ENCODE results near the gene MAIP1.

Gene MAIP1

GRCh38 chr2:199991691-199992090, 36.3 kb downstream of the MAIP1 start:
- DNase-seq (ENCODE audit: low spot score): no peak

GRCh38 chr2:199992296-199992695, 36.9 kb downstream of the MAIP1 start:
- DNase-seq (ENCODE audit: low spot score): no peak

- no peak for DNase-seq (ENCODE audit: low spot score)
Measured at GRCh38 chr2:199994371-199994770, 39.0 kb downstream of the MAIP1 start.

- no peak for DNase-seq (ENCODE audit: low spot score)
Measured at GRCh38 chr2:199994896-199995295, 39.5 kb downstream of the MAIP1 start.

- no peak for DNase-seq (ENCODE audit: low spot score)
Measured at GRCh38 chr2:199997296-199997695, 41.9 kb downstream of the MAIP1 start.

GRCh38 chr2:199999166-199999565, 43.8 kb downstream of the MAIP1 start:
- no peak for DNase-seq (ENCODE audit: low spot score)

- DNase-seq (ENCODE audit: low spot score): no peak
Measured at GRCh38 chr2:200000444-200001163, 45.2 kb downstream of the MAIP1 start.

GRCh38 chr2:200003444-200003843, 48.1 kb downstream of the MAIP1 start:
- no peak for DNase-seq (ENCODE audit: low spot score)

- DNase-seq (ENCODE audit: low spot score): no peak
Measured at GRCh38 chr2:200005675-200006074, 50.3 kb downstream of the MAIP1 start.

GRCh38 chr2:200007306-200007705, 51.9 kb downstream of the MAIP1 start:
- no peak for DNase-seq (ENCODE audit: low spot score)

GRCh38 chr2:200012401-200012800, 57.0 kb downstream of the MAIP1 start:
- no peak for DNase-seq (ENCODE audit: low spot score)

Measured in left forelimb (tissue), 1 donor.